GM13977 (cell line): ENCODE measurements around the gene ME3.

ENCODE experiments used
- DNase-seq: peaks from one replicate; pipeline ENCODE4 v3.0.0; 2012; ENCODE audit warnings: low spot score
- CTCF ChIP-seq: IDR thresholded peaks from 2 replicates; pipeline ENCODE4 v1.5.1; 2012; ENCODE audit warnings: mild to moderate bottlenecking, control low read depth; ENCODE audit not compliant: insufficient read depth; ENCODE audit errors: extremely low read depth, missing control alignments
- in situ Hi-C: fragments of 300-500 bp; cut with MboI; formaldehyde crosslinking; loops from one replicate; pipeline ENCODE4 v1.12.0; 2022; ENCODE audit warnings: low sequenced_read_pairs, low pct_unique_long_range_greater_than_20kb, mixed read lengths, inconsistent platforms; ENCODE audit not compliant: unreplicated experiment

ME3 gene

GRCh38 chr11:86408845-86409244, 263.6 kb downstream of the ME3 start:
- in situ Hi-C loops = no loop called here
- TF ChIP-seq CTCF = no peak
- no peak for DNase-seq

- in situ Hi-C loops = no loop called here
- no peak for DNase-seq
- TF ChIP-seq CTCF = no peak
Measured at GRCh38 chr11:86403458-86403857, 269.0 kb downstream of the ME3 start.

- DNase-seq = no peak
- in situ Hi-C loops = no loop called here
- no peak for TF ChIP-seq CTCF
Measured at GRCh38 chr11:86398106-86398505, 274.3 kb downstream of the ME3 start.

GRCh38 chr11:86397351-86397750, 275.1 kb downstream of the ME3 start:
- in situ Hi-C loops = no loop called here
- TF ChIP-seq CTCF = no peak
- DNase-seq = no peak

GRCh38 chr11:86396396-86396795, 276.0 kb downstream of the ME3 start:
- no peak for DNase-seq
- no peak for TF ChIP-seq CTCF
- in situ Hi-C loops = no loop called here

- DNase-seq = no peak
- in situ Hi-C loops = no loop called here
- TF ChIP-seq CTCF = no peak
Measured at GRCh38 chr11:86395061-86395551, 277.3 kb downstream of the ME3 start.
